Tibial nerve (tissue), 4 donors: ENCODE measurements around the gene DUSP8. TPM values are rescaled to one million over a fixed set of nuclear protein-coding genes. Genes with fewer than 3 reads are reported as not detected.
A peak's percentile ranks its signal among the peaks of the same experiment; 100 is the strongest.
"Not testable (repeated sequence)": the region's sequence is repeated elsewhere in the genome, so short reads cannot be mapped to it uniquely, and the experiment has no call there.

ENCODE experiments used
- DNase-seq, 2 donors: peaks; one replicate each; pipeline ENCODE4 v3.0.0-alpha.2; 2019; ENCODE audit warnings: low spot score in 2 of 2
- H3K27ac ChIP-seq, 4 donors: fragments of 200-600 bp; sonication (generic) in 3 of 4; one replicate each; pipeline ENCODE4 v1.5.1; 2017 to 2019; ENCODE audit warnings: mild to moderate bottlenecking in 1 of 4
- H3K27me3 ChIP-seq, 2 donors: fragments of 200-600 bp; sonication (generic) in 1 of 2; one replicate each; pipeline versions ENCODE4 v1.5.1 to v1.6.0; 2017 to 2019
- H3K36me3 ChIP-seq, 3 donors: fragments of 200-600 bp; sonication (generic); one replicate each; pipeline ENCODE4 v1.5.1; 2018 to 2019
- H3K4me1 ChIP-seq, 4 donors: fragments of 200-600 bp; sonication (generic) in 3 of 4; one replicate each; pipeline ENCODE4 v1.5.1; 2017 to 2019
- H3K4me3 ChIP-seq, 4 donors: fragments of 200-600 bp; sonication (generic) in 3 of 4; one replicate each; pipeline ENCODE4 v1.5.1; 2017 to 2019; ENCODE audit warnings: mild to moderate bottlenecking in 1 of 4, moderate library complexity in 1 of 4
- H3K9me3 ChIP-seq, 4 donors: fragments of 200-600 bp; sonication (generic) in 3 of 4; one replicate each; pipeline ENCODE4 v1.5.1; 2017 to 2019
- EP300 ChIP-seq, 2 donors: sonication (generic); formaldehyde crosslinking; IDR thresholded peaks; one replicate each; pipeline ENCODE4 v1.6.1; 2017; ENCODE audit warnings: antibody characterized with exemption in 2 of 2, mild to moderate bottlenecking in 1 of 2
- POLR2A ChIP-seq, 2 donors: fragments of 450-650 bp; IDR thresholded peaks; one replicate each; pipeline ENCODE4 v1.6.1; 2017; ENCODE audit warnings: antibody characterized with exemption in 2 of 2, mild to moderate bottlenecking in 2 of 2, moderate library complexity in 2 of 2
- WGBS, 2 donors: methylation state at CpG; one replicate each; pipeline ENCODE4 v1.1.5; 2018; 5-methylcytosine and 5-hydroxymethylcytosine counted together
- total RNA-seq, 4 donors: library from RNA; depleted of rRNA; stranded (reverse); fragments of >200 nt; gene quantifications; one replicate each; pipeline ENCODE4 v1.1.0, GENCODE V29; 2016
- TF ChIP-seq, protein P1 (sequence below), 5 experiments: fragments of 200-600 bp in 3 of 5; fragments of 450-650 bp in 2 of 5; sonication (generic) in 3 of 5; IDR thresholded peaks; one replicate each; pipeline ENCODE4 v1.5.1; 2016 to 2019; ENCODE audit warnings: antibody characterized with exemption in 5 of 5, mild to moderate bottlenecking in 3 of 5, moderate library complexity in 2 of 5

Gene DUSP8
- total RNA-seq, 4 donors from 2014 or later: 1.9 to 10.8 (median 3.4) TPM

GRCh38 chr11:1589191-1589963 lies 17.3 kb upstream of the DUSP8 start:
- not testable (repeated sequence) for H3K4me3 ChIP-seq, H3K36me3 ChIP-seq, H3K27ac ChIP-seq, H3K4me1 ChIP-seq, DNase-seq, H3K9me3 ChIP-seq
- H3K27me3 ChIP-seq: peaks cover 0 to 12% of the 10 kb centered on the region in 2 donors
- 34 to 38% methylated on average over 8 of the region's 10 CpGs for WGBS, 2 donors
- peak in 1 of 2 donors; percentile 64 for TF ChIP-seq EP300 (IDR thresholded peaks at IDR 0.05)

GRCh38 chr11:1586699-1587098 lies 14.6 kb upstream of the DUSP8 start:
- 65 to 80% methylated on average over 2 of the region's 2 CpGs for WGBS, 2 donors
- Histone ChIP-seq H3K9me3 (no peaks in the 10 kb centered on the region), H3K27me3 (peaks cover 0 to 11% of the 10 kb centered on the region in 2 donors), H3K4me1 (no peaks in the 10 kb centered on the region), H3K4me3 (no peak overlapping the region), H3K27ac (no peak overlapping the region), H3K36me3 (no peaks in the 10 kb centered on the region)
- TF ChIP-seq, protein P1, sequence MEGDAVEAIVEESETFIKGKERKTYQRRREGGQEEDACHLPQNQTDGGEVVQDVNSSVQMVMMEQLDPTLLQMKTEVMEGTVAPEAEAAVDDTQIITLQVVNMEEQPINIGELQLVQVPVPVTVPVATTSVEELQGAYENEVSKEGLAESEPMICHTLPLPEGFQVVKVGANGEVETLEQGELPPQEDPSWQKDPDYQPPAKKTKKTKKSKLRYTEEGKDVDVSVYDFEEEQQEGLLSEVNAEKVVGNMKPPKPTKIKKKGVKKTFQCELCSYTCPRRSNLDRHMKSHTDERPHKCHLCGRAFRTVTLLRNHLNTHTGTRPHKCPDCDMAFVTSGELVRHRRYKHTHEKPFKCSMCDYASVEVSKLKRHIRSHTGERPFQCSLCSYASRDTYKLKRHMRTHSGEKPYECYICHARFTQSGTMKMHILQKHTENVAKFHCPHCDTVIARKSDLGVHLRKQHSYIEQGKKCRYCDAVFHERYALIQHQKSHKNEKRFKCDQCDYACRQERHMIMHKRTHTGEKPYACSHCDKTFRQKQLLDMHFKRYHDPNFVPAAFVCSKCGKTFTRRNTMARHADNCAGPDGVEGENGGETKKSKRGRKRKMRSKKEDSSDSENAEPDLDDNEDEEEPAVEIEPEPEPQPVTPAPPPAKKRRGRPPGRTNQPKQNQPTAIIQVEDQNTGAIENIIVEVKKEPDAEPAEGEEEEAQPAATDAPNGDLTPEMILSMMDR (IDR thresholded peaks at IDR 0.05): no peak
- TF ChIP-seq POLR2A (IDR thresholded peaks at IDR 0.05) (no peak), EP300 (IDR thresholded peaks at IDR 0.05) (no peak)
- no peak for DNase-seq

DNA sequence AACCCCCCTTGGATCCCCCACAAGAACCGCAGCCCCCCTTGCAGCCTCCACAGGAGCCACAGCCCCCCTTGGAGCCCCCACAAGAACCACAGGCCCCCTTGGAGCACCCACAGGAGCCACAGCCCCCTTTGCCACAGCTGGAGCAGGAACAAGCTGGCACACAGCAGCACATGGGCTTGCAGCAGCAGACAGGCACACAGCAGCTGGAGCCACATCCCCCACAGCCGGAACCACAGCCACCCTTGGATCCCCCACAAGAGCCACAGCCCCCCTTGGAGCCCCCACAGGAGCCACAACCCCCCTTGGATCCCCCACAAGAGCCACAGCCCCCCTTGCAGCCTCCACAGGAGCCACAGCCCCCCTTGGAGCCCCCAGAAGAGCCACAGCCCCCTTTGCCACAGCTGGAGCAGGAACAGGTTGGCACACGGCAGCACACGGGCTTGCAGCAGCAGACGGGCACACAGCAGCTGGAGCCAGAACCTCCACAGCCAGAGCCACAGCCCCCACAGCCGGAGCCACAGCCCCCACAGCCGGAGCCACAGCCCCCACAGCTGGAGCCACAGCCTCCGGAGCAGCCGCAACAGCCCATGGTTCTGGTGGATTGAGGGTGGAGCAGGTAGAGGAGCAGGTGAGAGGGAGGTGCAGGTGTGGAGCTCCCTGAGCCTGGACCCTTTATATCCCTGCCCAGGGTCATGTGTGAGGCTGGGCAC lies 12.7 kb upstream of the DUSP8 start, which contains the start of gene KRTAP5-1:
Gene KRTAP5-1 (minus strand): TSS at position 623 of the 710 bp plus-strand sequence. CDS start 34 bp downstream, at position 589.
- WGBS, 2 donors: 52 to 73% methylated on average over 5 to 7 of the region's 9 CpGs
- not testable (repeated sequence) for H3K36me3 ChIP-seq, DNase-seq, H3K4me1 ChIP-seq, H3K9me3 ChIP-seq, H3K27ac ChIP-seq, H3K4me3 ChIP-seq
- peaks cover 0 to 11% of the 10 kb centered on the region in 2 donors for H3K27me3 ChIP-seq

DNA sequence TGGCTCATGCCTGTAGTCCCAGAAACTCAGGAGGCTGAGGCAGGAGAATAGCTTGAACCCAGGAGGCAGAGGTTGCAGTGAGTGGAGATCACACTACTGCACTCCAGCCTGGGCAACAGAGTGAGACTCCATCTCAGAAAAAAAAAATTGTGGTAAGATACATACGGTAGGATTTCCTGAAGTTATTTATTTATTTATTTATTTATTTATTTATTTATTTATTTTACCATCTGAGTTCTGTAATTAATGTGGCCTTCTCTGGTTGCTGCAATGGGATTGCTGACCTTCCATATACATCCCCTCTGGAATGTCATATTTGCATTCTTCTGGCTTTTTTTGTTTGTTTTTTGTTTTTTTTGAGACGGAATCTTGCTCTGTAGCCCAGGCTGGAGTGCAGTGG lies 10.8 kb upstream of the DUSP8 start:
- not testable (repeated sequence) for H3K27ac ChIP-seq, H3K4me3 ChIP-seq, DNase-seq, H3K36me3 ChIP-seq, H3K4me1 ChIP-seq
- Histone ChIP-seq H3K9me3 (peaks cover 0 to 10% (median 0%) of the 10 kb centered on the region in 4 donors), H3K27me3 (peaks cover 0 to 11% of the 10 kb centered on the region in 2 donors)
- WGBS, 2 donors: 65 to 69% methylated on average over 2 of the region's 2 CpGs

DNA sequence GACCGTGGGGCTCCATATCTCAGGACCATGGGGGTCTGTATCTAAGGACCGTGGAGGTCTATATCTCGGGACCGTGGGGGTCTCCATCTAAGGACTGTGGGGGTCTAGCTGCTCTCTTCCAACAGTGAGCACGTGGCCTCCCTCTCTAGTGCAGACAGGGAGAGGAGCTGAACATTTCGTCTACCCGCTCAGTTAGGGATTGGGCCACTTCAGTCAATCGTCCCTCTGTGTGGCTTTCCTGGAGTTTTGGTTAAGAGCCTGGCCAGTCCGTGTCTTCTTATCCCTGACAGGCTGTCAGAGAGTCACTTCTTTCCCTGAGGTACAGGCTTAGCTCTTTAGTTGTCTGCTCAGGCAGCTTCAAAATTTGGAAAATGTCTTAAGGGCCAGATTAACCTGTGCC lies 9.9 kb upstream of the DUSP8 start:
- no peak overlapping the region for H3K4me3 ChIP-seq
- TF ChIP-seq, protein P1 (IDR thresholded peaks at IDR 0.05): no peak
- TF ChIP-seq EP300 (IDR thresholded peaks at IDR 0.05) (no peak), POLR2A (IDR thresholded peaks at IDR 0.05) (no peak)
- 83 to 87% methylated on average over 8 to 9 of the region's 9 CpGs for WGBS, 2 donors
- DNase-seq: no peak
- H3K4me1 ChIP-seq: no peaks in the 10 kb centered on the region
- H3K36me3 ChIP-seq: no peaks in the 10 kb centered on the region
- H3K27ac ChIP-seq: no peak overlapping the region
- peaks cover 0 to 14% (median 0%) of the 10 kb centered on the region in 4 donors for H3K9me3 ChIP-seq
- peaks cover 0 to 11% of the 10 kb centered on the region in 2 donors for H3K27me3 ChIP-seq

- Histone ChIP-seq H3K27me3 (peaks cover 0 to 35% of the 10 kb centered on the region in 2 donors), H3K4me3 (no peak overlapping the region), H3K27ac (no peak overlapping the region), H3K36me3 (no peaks in the 10 kb centered on the region), H3K9me3 (peaks cover 0 to 14% (median 0%) of the 10 kb centered on the region in 4 donors), H3K4me1 (peaks cover 0 to 29% (median 10%) of the 10 kb centered on the region in 4 donors)
- TF ChIP-seq EP300 (IDR thresholded peaks at IDR 0.05) (no peak), POLR2A (IDR thresholded peaks at IDR 0.05) (no peak)
- TF ChIP-seq, protein P1 (IDR thresholded peaks at IDR 0.05): no peak
- no peak for DNase-seq
- WGBS, 2 donors: 82 to 86% methylated on average over 6 of the region's 6 CpGs
Measured at GRCh38 chr11:1576825-1577224, 4.8 kb upstream of the DUSP8 start.

DNA sequence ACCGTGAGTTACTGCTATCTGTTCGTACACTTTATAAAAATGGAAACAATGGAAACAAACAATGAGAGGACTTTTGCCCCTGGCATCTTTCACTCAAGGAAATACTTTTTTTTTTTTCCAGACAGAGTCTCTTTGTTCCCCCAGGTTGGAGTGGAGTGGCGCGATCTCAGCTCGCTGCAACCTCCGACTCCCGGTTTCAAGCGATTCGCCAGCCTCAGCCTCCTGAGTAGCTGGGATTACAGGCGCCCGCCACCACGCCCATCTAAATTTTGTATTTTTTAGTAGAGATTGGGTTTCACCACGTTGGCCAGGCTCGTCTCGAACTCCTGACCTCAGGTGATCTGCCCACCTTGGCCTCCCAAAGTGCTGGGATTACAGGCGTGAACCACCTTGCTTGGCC lies 3.7 kb upstream of the DUSP8 start:
- not testable (repeated sequence) for DNase-seq, H3K4me3 ChIP-seq, H3K36me3 ChIP-seq, H3K27ac ChIP-seq
- H3K9me3 ChIP-seq: peaks cover 0 to 14% (median 0%) of the 10 kb centered on the region in 4 donors
- peaks cover 0 to 37% (median 14%) of the 10 kb centered on the region in 4 donors for H3K4me1 ChIP-seq
- WGBS, 2 donors: 90 to 91% methylated on average over 16 of the region's 16 CpGs
- peaks cover 0 to 35% of the 10 kb centered on the region in 2 donors for H3K27me3 ChIP-seq
